Heart right ventricle (tissue), 16 donors: Measurements from ENCODE around the gene CCDC7. TPM values are rescaled to one million over a fixed set of nuclear protein-coding genes. Genes with fewer than 3 reads are reported as not detected.

Source experiments
- ATAC-seq, 8 donors: fragments of 200-7000 bp; cut with Tn5 transposase; one replicate each; pipeline ENCODE4 v1.9.1; 2020; ENCODE audit warnings: mild to moderate bottlenecking in 8 of 8, moderate library complexity in 8 of 8, moderate number of reproducible peaks in 1 of 8
- DNase-seq, 2 donors: peaks; one replicate each; pipeline ENCODE4 v3.0.0-alpha.2; 2020
- H3K27ac ChIP-seq, 10 donors: fragments of 200-600 bp; sonication (generic) in 2 of 10; one replicate each; pipeline versions ENCODE4 v1.5.0 to v1.8.0; 2020 to 2022; ENCODE audit warnings: mild to moderate bottlenecking in 3 of 10
- H3K27me3 ChIP-seq, 7 donors: fragments of 200-600 bp; one replicate each; pipeline ENCODE4 v1.8.0; 2021 to 2022; ENCODE audit warnings: mild to moderate bottlenecking in 2 of 7
- H3K36me3 ChIP-seq, 9 donors: fragments of 200-600 bp; sonication (generic) in 1 of 9; one replicate each; pipeline versions ENCODE4 v1.5.0 to v1.8.0; 2020 to 2022; ENCODE audit warnings: mild to moderate bottlenecking in 2 of 9
- H3K4me1 ChIP-seq, 9 donors: fragments of 200-600 bp; sonication (generic) in 1 of 9; one replicate each; pipeline versions ENCODE4 v1.5.0 to v1.8.0; 2020 to 2022; ENCODE audit warnings: mild to moderate bottlenecking in 4 of 9
- H3K4me3 ChIP-seq, 10 donors: fragments of 200-600 bp; sonication (generic) in 2 of 10; one replicate each; pipeline versions ENCODE4 v1.5.0 to v1.8.0; 2020 to 2022; ENCODE audit warnings: mild to moderate bottlenecking in 7 of 10, moderate library complexity in 2 of 10
- H3K9me3 ChIP-seq, 11 donors: fragments of 200-600 bp in 10 of 11; sonication (generic) in 2 of 11; one replicate each; pipeline versions ENCODE4 v1.5.0 to v1.8.0; 2013 to 2022; ENCODE audit warnings: mild to moderate bottlenecking in 2 of 11, control low read depth in 1 of 11, moderate library complexity in 1 of 11
- CTCF ChIP-seq, 9 donors: fragments of 200-600 bp; sonication (generic) in 2 of 9; IDR thresholded peaks; one replicate each; pipeline versions ENCODE4 v1.5.0 to v1.8.0; 2021 to 2022; ENCODE audit warnings: antibody characterized with exemption in 9 of 9, mild to moderate bottlenecking in 5 of 9, moderate library complexity in 1 of 9
- whole genome bisulfite sequencing, 2 donors: extraction: QIAGEN DNeasy Blood & Tissue Kit; methylation state at CpG; one replicate each; pipeline ENCODE4 v1.1.7; 2013; ENCODE audit warnings: inconsistent platforms in 1 of 2; 5-methylcytosine and 5-hydroxymethylcytosine counted together
- intact Hi-C, 10 donors: fragments of 100-400 bp; cut with DNase I; formaldehyde crosslinking; loops; one replicate each; pipeline versions ENCODE4 v1.11.1 to v1.14.2; 2022
- polyA plus RNA-seq, 2 donors: library from polyadenylated mRNA; stranded (reverse); fragments of 200-250 nt; gene quantifications; one replicate each; pipeline ENCODE4 v1.2.3, GENCODE V29; 2013
- total RNA-seq, 10 donors: library from RNA; stranded (reverse); fragmentation: NEBNext Ultra II Directional in 3 of 10; extraction: Animal tissue kit (Norgen Biotek cat#: 25700) in 3 of 10; gene quantifications; one replicate each; pipeline versions ENCODE4 v1.2.1 to v1.2.4, GENCODE V29; 2021 to 2023
- donor health status: Arrhythmogenic right ventricular cardiomyopathy.
- donor health status: ischemic (EF 13 %, LVEDD 7.1; RV severe dilation, severe dysfunction).
- donor health status: healthy with polysubstance abuse.
- donor health status: DM: no; HTN: yes; CAD: no.
- donor health status: DM: no; HTN: no; CAD: no.
- donor health status: ischemic (EF 25% LVEDD 6.9; RV normal size, moderate dysfunction).
- donor health status: ischemic (EF 25% LVEDD 5.7; RV mildly dilated, moderate dysfunction).
- donor health status: healthy.
- donor health status: DM: yes; HTN: yes; CAD: no.
- donor health status: Ischemic cardiomyopathy.
- donor health status: ischemic (EF 35%, LVEDD 5.7; RV mildly dilated, moderate dysfunction).
- donor health status: nonischemic (EF 11% LVEDD 7.7; RV severe dilation, severe dysfunction).
- donor health status: DM: yes; HTN: yes; CAD: no.
- donor health status: PGD.
- donor health status: ischemic (EF 29% LVEDD 5.4; RV normal size, mild dysfunction).
- donor health status: nonischemic (EF 23%, LVEDD 6.1; RV moderate dilation, normal function).

CCDC7 gene
- total and polyA plus RNA-seq, 12 donors, result 0.96 to 34.1 (median 20.4) TPM

- DNase-seq (no peak), ATAC-seq (no peak)
- Histone ChIP-seq H3K4me1 (no peaks in the 10 kb centered on the region), H3K27me3 (no peaks in the 10 kb centered on the region), H3K4me3 (no peak overlapping the region), H3K27ac (no peak overlapping the region), H3K36me3 (peaks cover 0 to 16% (median 0%) of the 10 kb centered on the region in 9 donors), H3K9me3 (peaks cover 0 to 3% (median 0%) of the 10 kb centered on the region in 11 donors)
- TF ChIP-seq CTCF (IDR thresholded peaks at IDR 0.05), result no peak
- intact Hi-C loops, result no loop called here
- WGBS, 2 donors, result 94% methylated on average over 9 of the region's 9 CpGs
Observed at GRCh38 chr10:32731527-32731926, 285.6 kb downstream of the CCDC7 start.

GRCh38 chr10:32738958-32739357 is 293.0 kb downstream of the CCDC7 start:
- peaks cover 0 to 29% (median 4%) of the 10 kb centered on the region in 11 donors for H3K9me3 ChIP-seq
- H3K27me3 ChIP-seq, result no peaks in the 10 kb centered on the region
- H3K4me1 ChIP-seq, result no peaks in the 10 kb centered on the region
- no peak overlapping the region for H3K27ac ChIP-seq
- intact Hi-C loops, result no loop called here
- DNase-seq, result no peak
- no peak for TF ChIP-seq CTCF (IDR thresholded peaks at IDR 0.05)
- ATAC-seq, result no peak
- peaks cover 0 to 19% (median 0%) of the 10 kb centered on the region in 9 donors for H3K36me3 ChIP-seq
- no peak overlapping the region for H3K4me3 ChIP-seq
- 96% methylated on average over 3 of the region's 3 CpGs for WGBS, 2 donors

GRCh38 chr10:32744321-32744720 is 298.4 kb downstream of the CCDC7 start:
- Histone ChIP-seq H3K27me3 (no peaks in the 10 kb centered on the region), H3K27ac (no peak overlapping the region), H3K36me3 (peaks cover 0 to 19% (median 0%) of the 10 kb centered on the region in 9 donors), H3K4me3 (no peak overlapping the region), H3K4me1 (no peaks in the 10 kb centered on the region), H3K9me3 (peaks cover 0 to 16% (median under 1%) of the 10 kb centered on the region in 11 donors)
- TF ChIP-seq CTCF (IDR thresholded peaks at IDR 0.05), result no peak
- ATAC-seq (no peak), DNase-seq (no peak)
- intact Hi-C loops, result no loop called here
- WGBS, 2 donors, result 79 to 91% methylated on average over 1 of the region's 1 CpG

- 96% methylated on average over 3 of the region's 3 CpGs for WGBS, 2 donors
- no peak for TF ChIP-seq CTCF (IDR thresholded peaks at IDR 0.05)
- DNase-seq (no peak), ATAC-seq (no peak)
- Histone ChIP-seq H3K9me3 (peaks cover 0 to 16% (median 0%) of the 10 kb centered on the region in 11 donors), H3K36me3 (peaks cover 0 to 19% (median 0%) of the 10 kb centered on the region in 9 donors), H3K27ac (no peak overlapping the region), H3K4me3 (no peak overlapping the region), H3K27me3 (no peaks in the 10 kb centered on the region), H3K4me1 (no peaks in the 10 kb centered on the region)
- intact Hi-C loops, result no loop called here
Observed at GRCh38 chr10:32746869-32747268, 300.9 kb downstream of the CCDC7 start.
